Thyroid gland (tissue), 4 donors: ENCODE data around the gene TCF7L2. TPM values are rescaled to one million over a fixed set of nuclear protein-coding genes. Genes with fewer than 3 reads are reported as not detected.

Experiments
- DNase-seq, 2 donors: peaks; one replicate each; pipeline ENCODE4 v3.0.0-alpha.2; 2019
- H3K27ac ChIP-seq, 3 donors: fragments of 200-600 bp; sonication (generic); 1 replicate in 2 of 3; 2 replicates in 1 of 3; pipeline ENCODE4 v1.5.1; 2016 to 2019; ENCODE audit warnings: mild to moderate bottlenecking in 1 of 3, moderate library complexity in 1 of 3
- H3K27me3 ChIP-seq: fragments of 200-600 bp; sonication (generic); one replicate; pipeline ENCODE4 v1.5.1; 2019
- H3K36me3 ChIP-seq, 2 donors: fragments of 200-600 bp; sonication (generic); one replicate each; pipeline ENCODE4 v1.5.1; 2016 to 2019
- H3K4me1 ChIP-seq, 2 donors: fragments of 200-600 bp; sonication (generic); one replicate each; pipeline ENCODE4 v1.5.1; 2017 to 2019
- H3K4me3 ChIP-seq, 3 donors: fragments of 200-600 bp; sonication (generic); replicated peaks in 1 of 3; 1 replicate in 2 of 3; 2 replicates in 1 of 3; pipeline ENCODE4 v1.5.1; 2016; ENCODE audit warnings: mild to moderate bottlenecking in 1 of 3
- H3K9me3 ChIP-seq: fragments of 200-600 bp; sonication (generic); one replicate; pipeline ENCODE4 v1.5.1; 2017
- CTCF ChIP-seq, 6 experiments: fragments of 200-600 bp in 3 of 6; fragments of 450-650 bp in 3 of 6; sonication (generic) in 3 of 6; IDR thresholded peaks; one replicate each; pipeline ENCODE4 v1.5.1; 2016 to 2019; ENCODE audit warnings: antibody characterized with exemption in 6 of 6, mild to moderate bottlenecking in 2 of 6, inconsistent platforms in 1 of 6, moderate library complexity in 1 of 6
- POLR2A ChIP-seq, 2 donors: fragments of 450-650 bp; IDR thresholded peaks; one replicate each; pipeline ENCODE4 v1.6.1; 2017; ENCODE audit warnings: antibody characterized with exemption in 2 of 2, mild to moderate bottlenecking in 2 of 2, moderate library complexity in 1 of 2
- whole genome bisulfite sequencing, 2 donors: methylation state at CpG; one replicate each; pipeline ENCODE4 v1.1.5; 2017; 5-methylcytosine and 5-hydroxymethylcytosine counted together
- intact Hi-C: fragments of 100-400 bp; cut with DNase I; formaldehyde crosslinking; loops from one replicate; pipeline ENCODE4 v1.15.1; 2023
- total RNA-seq, 4 donors: library from RNA; depleted of rRNA; stranded (reverse); fragments of >200 nt; gene quantifications; one replicate each; pipeline ENCODE4 v1.2.3, GENCODE V29; 2016

Gene TCF7L2
- total RNA-seq, 4 donors from 2014 or later, result 16.2 to 67.1 (median 25.3) TPM

- WGBS, 2 donors, result 94% methylated on average over 10 of the region's 10 CpGs
- Histone ChIP-seq H3K27me3 (no peaks in the 10 kb centered on the region), H3K4me1 (no peaks in the 10 kb centered on the region), H3K36me3 (peaks cover 0 to 9% of the 10 kb centered on the region in 2 donors), H3K27ac (no peak overlapping the region), H3K4me3 (no peak overlapping the region), H3K9me3 (no peaks in the 10 kb centered on the region)
- TF ChIP-seq POLR2A (IDR thresholded peaks at IDR 0.05), result no peak
- TF ChIP-seq CTCF (IDR thresholded peaks at IDR 0.05), result no peak
- intact Hi-C loops, result no loop called here
- DNase-seq, result no peak
Measured at GRCh38 chr10:113140143-113141011, 190.3 kb downstream of the TCF7L2 start.

GRCh38 chr10:113142601-113143362 is 192.7 kb downstream of the TCF7L2 start:
- 89 to 93% methylated on average over 22 of the region's 22 CpGs for WGBS, 2 donors

GRCh38 chr10:113144576-113144975 is 194.5 kb downstream of the TCF7L2 start:
- no peaks in the 10 kb centered on the region for H3K4me1 ChIP-seq
- intact Hi-C loops, result no loop called here
- H3K36me3 ChIP-seq, result peaks cover 7 to 18% of the 10 kb centered on the region in 2 donors
- no peak overlapping the region for H3K27ac ChIP-seq
- no peaks in the 10 kb centered on the region for H3K27me3 ChIP-seq
- TF ChIP-seq POLR2A (IDR thresholded peaks at IDR 0.05) (no peak), CTCF (IDR thresholded peaks at IDR 0.05) (no peak)
- no peaks in the 10 kb centered on the region for H3K9me3 ChIP-seq
- no peak overlapping the region for H3K4me3 ChIP-seq
- no peak for DNase-seq
- 94% methylated on average over 5 of the region's 5 CpGs for WGBS, 2 donors

More at GRCh38 chr10:113142601-113143362, 192.7 kb downstream of the TCF7L2 start:
- Histone ChIP-seq H3K27ac (no peak overlapping the region), H3K9me3 (no peaks in the 10 kb centered on the region), H3K4me1 (no peaks in the 10 kb centered on the region), H3K36me3 (peaks cover 7 to 18% of the 10 kb centered on the region in 2 donors), H3K4me3 (no peak overlapping the region), H3K27me3 (no peaks in the 10 kb centered on the region)
- no peak for DNase-seq
- TF ChIP-seq CTCF (IDR thresholded peaks at IDR 0.05) (no peak), POLR2A (IDR thresholded peaks at IDR 0.05) (no peak)
- intact Hi-C loops, result no loop called here

DNA sequence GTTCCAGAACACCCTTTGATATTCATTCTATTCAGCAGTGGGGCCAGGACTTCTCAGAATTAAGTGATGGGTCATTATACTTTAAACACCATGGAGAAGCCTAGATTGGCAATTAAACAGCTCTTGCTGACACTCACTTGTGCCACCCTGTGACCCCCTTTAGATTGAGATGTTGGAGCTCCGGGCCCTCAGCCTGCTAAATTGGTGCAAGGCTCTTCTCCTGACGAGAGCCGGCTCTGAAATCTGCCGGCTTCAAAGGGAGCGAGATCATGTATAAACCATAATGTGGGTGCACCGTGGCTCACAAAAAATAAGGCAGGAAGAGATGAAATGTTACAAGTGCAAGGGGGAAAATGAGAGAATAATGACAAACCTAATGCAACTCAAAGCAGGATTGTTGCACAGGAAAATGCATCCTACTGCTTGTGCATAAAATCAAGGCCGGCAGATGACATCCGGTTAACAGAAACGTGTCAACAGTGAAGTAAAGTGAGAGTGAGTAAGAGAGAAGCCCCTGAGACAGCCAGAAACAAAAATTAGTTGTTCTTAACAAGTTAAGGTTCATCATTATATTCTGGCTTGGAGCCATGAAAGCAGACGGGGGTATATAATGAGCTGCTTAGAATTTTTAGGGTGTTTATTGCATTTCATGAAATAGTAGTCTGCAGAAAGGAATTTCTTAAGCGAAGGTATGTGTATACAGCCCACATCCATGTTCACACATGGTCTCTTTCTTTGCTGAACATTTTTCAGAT is 198.2 kb downstream of the TCF7L2 start:
- H3K27me3 ChIP-seq, result no peaks in the 10 kb centered on the region
- intact Hi-C loops, result no loop called here
- DNase-seq, result no peak
- TF ChIP-seq POLR2A (IDR thresholded peaks at IDR 0.05) (no peak), CTCF (IDR thresholded peaks at IDR 0.05) (no peak)
- no peaks in the 10 kb centered on the region for H3K4me1 ChIP-seq
- H3K4me3 ChIP-seq, result no peak overlapping the region
- peaks cover 13 to 43% of the 10 kb centered on the region in 2 donors for H3K36me3 ChIP-seq
- no peaks in the 10 kb centered on the region for H3K9me3 ChIP-seq
- WGBS, 2 donors, result 89% methylated on average over 11 of the region's 11 CpGs
- H3K27ac ChIP-seq, result no peak overlapping the region
